HEK293 (cell line): ENCODE measurements around the gene MAP4K2.

Experiments
- CTCF ChIA-PET: fragments of 350-600 bp; formaldehyde crosslinking; extraction: SDS; loops from one replicate; lab custom pipeline; 2021; ENCODE audit warnings: antibody characterized with exemption; lab: Yijun Ruan, JAX
- POLR2A ChIA-PET: fragments of 300-600 bp; formaldehyde crosslinking; extraction: SDS; loops from one replicate; lab custom pipeline; 2020; ENCODE audit warnings: antibody characterized with exemption, inconsistent platforms; lab: Yijun Ruan, JAX
- H3K27ac ChIP-seq: fragments of 200-500 bp; sonication (Bioruptor generic); 2 replicates; pipeline ENCODE4 v1.5.1; 2014; ENCODE audit warnings: low read depth, low read length, control low read depth, inconsistent platforms; ENCODE audit errors: extremely low read depth
- H3K36me3 ChIP-seq, 2 experiments: fragments of 200-500 bp in 1 of 2; sonication (Bioruptor generic) in 1 of 2; 1 replicate in 1 of 2; 2 replicates in 1 of 2; pipeline ENCODE4 v1.5.1; 2014 to 2017; ENCODE audit warnings: inconsistent platforms in 2 of 2, low read length in 2 of 2; ENCODE audit not compliant: control insufficient read depth in 2 of 2, insufficient read depth in 1 of 2
- H3K4me1 ChIP-seq: fragments of 200-500 bp; sonication (Bioruptor generic); 2 replicates; pipeline ENCODE4 v1.5.1; 2014; ENCODE audit warnings: mild to moderate bottlenecking, low read length, inconsistent platforms; ENCODE audit not compliant: control insufficient read depth, insufficient read depth
- H3K4me3 ChIP-seq: 2 replicates; pipeline ENCODE4 v1.5.1; 2011; ENCODE audit warnings: low read depth, mild to moderate bottlenecking, control low read depth, low read length, moderate library complexity
- H3K9me3 ChIP-seq: fragments of 200-500 bp; sonication (Bioruptor generic); 2 replicates; pipeline ENCODE4 v1.5.1; 2014; ENCODE audit warnings: low read depth, low read length, inconsistent platforms; ENCODE audit not compliant: control insufficient read depth, insufficient read depth
- KLF10 ChIP-seq: fragments of 450-650 bp; IDR thresholded peaks from 2 replicates; pipeline ENCODE4 v1.5.1; 2018; ENCODE audit warnings: missing biosample characterization, mild to moderate bottlenecking, missing genetic modification characterization
- KLF9 ChIP-seq: fragments of 450-650 bp; formaldehyde crosslinking; IDR thresholded peaks from 2 replicates; pipeline ENCODE4 v1.5.1; 2016; ENCODE audit warnings: missing biosample characterization, missing genetic modification characterization, low read depth
- PRDM1 ChIP-seq: fragments of 450-650 bp; formaldehyde crosslinking; IDR thresholded peaks from 2 replicates; pipeline ENCODE4; 2016; ENCODE audit warnings: missing biosample characterization, missing genetic modification characterization
- SP2 ChIP-seq: fragments of 450-650 bp; formaldehyde crosslinking; IDR thresholded peaks from 2 replicates; pipeline ENCODE4 v1.5.1; 2016; ENCODE audit warnings: missing biosample characterization, missing genetic modification characterization
- SP3 ChIP-seq: fragments of 450-650 bp; formaldehyde crosslinking; IDR thresholded peaks from 2 replicates; pipeline ENCODE4 v1.5.1; 2016; ENCODE audit warnings: missing biosample characterization, missing genetic modification characterization
- SP7 ChIP-seq: fragments of 450-650 bp; formaldehyde crosslinking; IDR thresholded peaks from 2 replicates; pipeline ENCODE4 v1.5.1; 2016; ENCODE audit warnings: missing biosample characterization, missing genetic modification characterization
- ZBTB7A ChIP-seq: fragments of 450-650 bp; formaldehyde crosslinking; IDR thresholded peaks from 2 replicates; pipeline ENCODE4 v1.5.1; 2016; ENCODE audit warnings: low read depth, missing biosample characterization, missing genetic modification characterization
- ZBTB8A ChIP-seq: fragments of 450-650 bp; formaldehyde crosslinking; IDR thresholded peaks from 2 replicates; pipeline ENCODE4 v1.5.1; 2016; ENCODE audit warnings: missing biosample characterization, missing genetic modification characterization
- ZFP3 ChIP-seq: fragments of 450-650 bp; formaldehyde crosslinking; IDR thresholded peaks from 2 replicates; pipeline ENCODE4 v1.5.1; 2016; ENCODE audit warnings: low read depth, missing biosample characterization, missing genetic modification characterization
- ZFP37 ChIP-seq: fragments of 450-650 bp; formaldehyde crosslinking; IDR thresholded peaks from 2 replicates; pipeline ENCODE4 v1.5.1; 2016; ENCODE audit warnings: missing biosample characterization, missing genetic modification characterization
- ZIC2 ChIP-seq: fragments of 450-650 bp; formaldehyde crosslinking; IDR thresholded peaks from 2 replicates; pipeline ENCODE4 v1.5.1; 2016; ENCODE audit warnings: missing biosample characterization, missing genetic modification characterization
- ZNF121 ChIP-seq: fragments of 450-650 bp; formaldehyde crosslinking; IDR thresholded peaks from 2 replicates; pipeline ENCODE4 v1.5.1; 2016; ENCODE audit warnings: missing biosample characterization, missing genetic modification characterization
- ZNF155 ChIP-seq: fragments of 450-650 bp; formaldehyde crosslinking; IDR thresholded peaks from 2 replicates; pipeline ENCODE4 v1.5.1; 2016; ENCODE audit warnings: missing biosample characterization, missing genetic modification characterization
- ZNF184 ChIP-seq: fragments of 450-650 bp; IDR thresholded peaks from 2 replicates; pipeline ENCODE4 v1.5.1; 2018; ENCODE audit warnings: missing biosample characterization, mild to moderate bottlenecking, missing genetic modification characterization
- ZNF223 ChIP-seq: fragments of 450-650 bp; formaldehyde crosslinking; IDR thresholded peaks from 2 replicates; pipeline ENCODE4 v1.5.1; 2016; ENCODE audit warnings: missing biosample characterization, missing genetic modification characterization
- ZNF302 ChIP-seq: fragments of 450-650 bp; formaldehyde crosslinking; IDR thresholded peaks from 2 replicates; pipeline ENCODE4 v1.5.1; 2016; ENCODE audit warnings: missing biosample characterization, missing genetic modification characterization, low read depth
- ZNF521 ChIP-seq: fragments of 450-650 bp; formaldehyde crosslinking; IDR thresholded peaks from 2 replicates; pipeline ENCODE4 v1.5.1; 2017; ENCODE audit warnings: missing biosample characterization, mild to moderate bottlenecking, missing genetic modification characterization
- ZNF530 ChIP-seq: fragments of 450-650 bp; formaldehyde crosslinking; IDR thresholded peaks from 2 replicates; pipeline ENCODE4 v1.5.1; 2016; ENCODE audit warnings: low read depth, missing biosample characterization, missing genetic modification characterization
- ZNF623 ChIP-seq: fragments of 450-650 bp; formaldehyde crosslinking; IDR thresholded peaks from 2 replicates; pipeline ENCODE4 v1.5.1; 2016; ENCODE audit warnings: missing biosample characterization, missing genetic modification characterization
- ZNF629 ChIP-seq: fragments of 450-650 bp; formaldehyde crosslinking; IDR thresholded peaks from 2 replicates; pipeline ENCODE4 v1.5.1; 2017; ENCODE audit warnings: missing biosample characterization, missing genetic modification characterization
- ZNF664 ChIP-seq: fragments of 450-650 bp; formaldehyde crosslinking; IDR thresholded peaks from 2 replicates; pipeline ENCODE4 v1.5.1; 2016; ENCODE audit warnings: missing biosample characterization, missing genetic modification characterization
- ZNF747 ChIP-seq: fragments of 450-650 bp; formaldehyde crosslinking; IDR thresholded peaks from 2 replicates; pipeline ENCODE4 v1.5.1; 2016; ENCODE audit warnings: missing biosample characterization, missing genetic modification characterization
- ZNF785 ChIP-seq: fragments of 450-650 bp; formaldehyde crosslinking; IDR thresholded peaks from 2 replicates; pipeline ENCODE4 v1.5.1; 2016; ENCODE audit warnings: missing biosample characterization, missing genetic modification characterization
- ZNF792 ChIP-seq: fragments of 450-650 bp; formaldehyde crosslinking; IDR thresholded peaks from 2 replicates; pipeline ENCODE4 v1.5.1; 2016; ENCODE audit warnings: missing biosample characterization, missing genetic modification characterization
- ZSCAN30 ChIP-seq: fragments of 450-650 bp; IDR thresholded peaks from 2 replicates; pipeline ENCODE4 v1.5.1; 2018; ENCODE audit warnings: missing biosample characterization, mild to moderate bottlenecking, missing genetic modification characterization, moderate library complexity
- TF ChIP-seq, protein P1 (sequence below): fragments of 450-650 bp; IDR thresholded peaks from 2 replicates; pipeline ENCODE4 v1.5.1; 2018; ENCODE audit warnings: missing biosample characterization, mild to moderate bottlenecking, missing genetic modification characterization
- TF ChIP-seq, protein P2 (sequence below): fragments of 450-650 bp; formaldehyde crosslinking; IDR thresholded peaks from 2 replicates; pipeline ENCODE4 v1.5.1; 2016; ENCODE audit warnings: missing biosample characterization, missing genetic modification characterization, low read depth
- TF ChIP-seq, protein P3 (sequence below): fragments of 450-650 bp; formaldehyde crosslinking; IDR thresholded peaks from 2 replicates; pipeline ENCODE4 v1.5.1; 2016; ENCODE audit warnings: missing biosample characterization, missing genetic modification characterization
- TF ChIP-seq, protein P4 (sequence below): fragments of 450-650 bp; formaldehyde crosslinking; IDR thresholded peaks from 2 replicates; pipeline ENCODE4 v1.5.1; 2016; ENCODE audit warnings: missing biosample characterization, missing genetic modification characterization
- TF ChIP-seq, protein P5 (sequence below): fragments of 450-650 bp; formaldehyde crosslinking; IDR thresholded peaks from 2 replicates; pipeline ENCODE4 v1.5.1; 2016; ENCODE audit warnings: missing biosample characterization, missing genetic modification characterization

MAP4K2 gene

DNA sequence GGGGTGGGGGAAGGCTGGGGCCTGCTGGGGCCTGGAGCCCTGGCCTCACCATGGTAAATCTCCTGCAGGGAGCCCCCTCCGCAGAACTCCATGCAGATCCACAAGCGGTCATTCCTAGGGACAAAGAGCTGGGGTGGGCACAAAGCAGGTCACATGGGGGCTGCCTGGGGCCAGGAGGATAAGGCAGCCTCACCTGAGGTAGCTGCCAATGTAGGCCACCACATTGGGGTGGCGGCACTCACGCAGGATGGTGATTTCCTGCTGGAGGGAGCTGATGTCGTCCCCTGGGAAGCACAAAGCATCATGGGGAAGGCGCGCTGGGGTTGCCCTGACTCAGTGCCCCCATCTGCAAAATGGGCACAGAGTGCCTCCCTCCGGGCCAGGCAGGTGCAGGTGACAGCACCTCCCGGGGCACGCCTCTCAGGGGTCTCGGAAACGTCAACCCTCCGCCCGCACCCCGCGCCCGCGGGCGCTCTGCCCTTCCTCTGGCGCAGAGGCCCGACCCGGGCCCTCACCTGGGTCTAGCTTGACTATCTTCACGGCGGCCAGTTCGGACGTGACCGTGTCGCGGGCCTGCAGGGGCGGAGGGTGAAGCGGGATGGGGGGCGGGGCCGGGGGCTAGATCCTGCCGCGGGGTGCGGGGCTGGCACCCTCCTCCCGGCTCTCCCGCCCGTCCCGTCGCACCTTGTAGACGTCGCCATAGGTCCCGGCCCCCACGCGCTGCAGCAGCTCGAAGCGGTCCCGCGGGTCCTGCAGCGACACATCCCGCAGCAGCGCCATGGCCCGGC is 450 bp downstream of the MAP4K2 start:
- CTCF ChIA-PET = interaction anchor here (1.1 to 1.3 kb wide), 3 partner anchors 9 to 194 kb away, joined by 3 to 6 read pairs (median 5); no protein-coding TSS in a partner anchor
- POLR2A ChIA-PET = interaction anchor here (0.5 to 2.3 kb wide), 5 partner anchors 11 to 611 kb away, joined by 3 to 24 read pairs (median 3); partner anchors contain the start of genes SAC3D1, SF1 and TM7SF2
- no peak overlapping the region for H3K27ac ChIP-seq
- no peaks in the 10 kb centered on the region for H3K9me3 ChIP-seq
- H3K36me3 ChIP-seq = peaks cover 0 to 47% of the 10 kb centered on the region in 2 experiments; a peak in 1 of 3 replicates
- peaks cover 4% of the 10 kb centered on the region for H3K4me1 ChIP-seq
- H3K4me3 ChIP-seq = peak overlapping the region; percentile 35
- TF ChIP-seq ZNF530 (no peak), KLF9 (tag by site-specific recombination) (peak; percentile 12; the same call in 1 of the 2 replicates), ZNF155 (tag by site-specific recombination) (no peak), KLF10 (tag by site-specific recombination) (no peak), ZFP3 (no peak), ZNF747 (tag by site-specific recombination) (no peak), ZNF223 (tag by site-specific recombination) (no peak), ZNF521 (tag by site-specific recombination) (no peak), ZNF664 (tag by site-specific recombination) (no peak), ZNF623 (tag by site-specific recombination) (no peak), SP2 (tag by site-specific recombination) (no peak), ZNF629 (tag by site-specific recombination) (no peak), ZNF302 (tag by site-specific recombination) (no peak), ZFP37 (no peak), ZNF184 (tag by site-specific recombination) (no peak), PRDM1 (tag by site-specific recombination) (no peak), ZNF121 (tag by site-specific recombination) (no peak), ZBTB7A (tag by site-specific recombination) (0 out of 2 replicates have a peak, but pooled peaks have one; percentile 12), ZIC2 (no peak), SP3 (tag by site-specific recombination) (0 out of 2 replicates have a peak, but pooled peaks have one; percentile 20), ZNF785 (tag by site-specific recombination) (no peak), SP7 (no peak), ZSCAN30 (tag by site-specific recombination) (0 out of 2 replicates have a peak, but pooled peaks have one; percentile 18), ZNF792 (tag by site-specific recombination) (no peak), ZBTB8A (tag by site-specific recombination) (peak; percentile 9)
- TF ChIP-seq, protein P1, sequence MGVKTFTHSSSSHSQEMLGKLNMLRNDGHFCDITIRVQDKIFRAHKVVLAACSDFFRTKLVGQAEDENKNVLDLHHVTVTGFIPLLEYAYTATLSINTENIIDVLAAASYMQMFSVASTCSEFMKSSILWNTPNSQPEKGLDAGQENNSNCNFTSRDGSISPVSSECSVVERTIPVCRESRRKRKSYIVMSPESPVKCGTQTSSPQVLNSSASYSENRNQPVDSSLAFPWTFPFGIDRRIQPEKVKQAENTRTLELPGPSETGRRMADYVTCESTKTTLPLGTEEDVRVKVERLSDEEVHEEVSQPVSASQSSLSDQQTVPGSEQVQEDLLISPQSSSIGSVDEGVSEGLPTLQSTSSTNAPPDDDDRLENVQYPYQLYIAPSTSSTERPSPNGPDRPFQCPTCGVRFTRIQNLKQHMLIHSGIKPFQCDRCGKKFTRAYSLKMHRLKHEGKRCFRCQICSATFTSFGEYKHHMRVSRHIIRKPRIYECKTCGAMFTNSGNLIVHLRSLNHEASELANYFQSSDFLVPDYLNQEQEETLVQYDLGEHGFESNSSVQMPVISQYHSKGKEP (tag by site-specific recombination) = no peak
- TF ChIP-seq, protein P2, sequence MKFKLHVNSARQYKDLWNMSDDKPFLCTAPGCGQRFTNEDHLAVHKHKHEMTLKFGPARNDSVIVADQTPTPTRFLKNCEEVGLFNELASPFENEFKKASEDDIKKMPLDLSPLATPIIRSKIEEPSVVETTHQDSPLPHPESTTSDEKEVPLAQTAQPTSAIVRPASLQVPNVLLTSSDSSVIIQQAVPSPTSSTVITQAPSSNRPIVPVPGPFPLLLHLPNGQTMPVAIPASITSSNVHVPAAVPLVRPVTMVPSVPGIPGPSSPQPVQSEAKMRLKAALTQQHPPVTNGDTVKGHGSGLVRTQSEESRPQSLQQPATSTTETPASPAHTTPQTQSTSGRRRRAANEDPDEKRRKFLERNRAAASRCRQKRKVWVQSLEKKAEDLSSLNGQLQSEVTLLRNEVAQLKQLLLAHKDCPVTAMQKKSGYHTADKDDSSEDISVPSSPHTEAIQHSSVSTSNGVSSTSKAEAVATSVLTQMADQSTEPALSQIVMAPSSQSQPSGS (tag by site-specific recombination) = no peak
- TF ChIP-seq, protein P3, sequence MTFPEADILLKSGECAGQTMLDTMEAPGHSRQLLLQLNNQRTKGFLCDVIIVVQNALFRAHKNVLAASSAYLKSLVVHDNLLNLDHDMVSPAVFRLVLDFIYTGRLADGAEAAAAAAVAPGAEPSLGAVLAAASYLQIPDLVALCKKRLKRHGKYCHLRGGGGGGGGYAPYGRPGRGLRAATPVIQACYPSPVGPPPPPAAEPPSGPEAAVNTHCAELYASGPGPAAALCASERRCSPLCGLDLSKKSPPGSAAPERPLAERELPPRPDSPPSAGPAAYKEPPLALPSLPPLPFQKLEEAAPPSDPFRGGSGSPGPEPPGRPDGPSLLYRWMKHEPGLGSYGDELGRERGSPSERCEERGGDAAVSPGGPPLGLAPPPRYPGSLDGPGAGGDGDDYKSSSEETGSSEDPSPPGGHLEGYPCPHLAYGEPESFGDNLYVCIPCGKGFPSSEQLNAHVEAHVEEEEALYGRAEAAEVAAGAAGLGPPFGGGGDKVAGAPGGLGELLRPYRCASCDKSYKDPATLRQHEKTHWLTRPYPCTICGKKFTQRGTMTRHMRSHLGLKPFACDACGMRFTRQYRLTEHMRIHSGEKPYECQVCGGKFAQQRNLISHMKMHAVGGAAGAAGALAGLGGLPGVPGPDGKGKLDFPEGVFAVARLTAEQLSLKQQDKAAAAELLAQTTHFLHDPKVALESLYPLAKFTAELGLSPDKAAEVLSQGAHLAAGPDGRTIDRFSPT (tag by site-specific recombination) = 0 out of 2 replicates have a peak, but pooled peaks have one; percentile 27
- TF ChIP-seq, protein P4, sequence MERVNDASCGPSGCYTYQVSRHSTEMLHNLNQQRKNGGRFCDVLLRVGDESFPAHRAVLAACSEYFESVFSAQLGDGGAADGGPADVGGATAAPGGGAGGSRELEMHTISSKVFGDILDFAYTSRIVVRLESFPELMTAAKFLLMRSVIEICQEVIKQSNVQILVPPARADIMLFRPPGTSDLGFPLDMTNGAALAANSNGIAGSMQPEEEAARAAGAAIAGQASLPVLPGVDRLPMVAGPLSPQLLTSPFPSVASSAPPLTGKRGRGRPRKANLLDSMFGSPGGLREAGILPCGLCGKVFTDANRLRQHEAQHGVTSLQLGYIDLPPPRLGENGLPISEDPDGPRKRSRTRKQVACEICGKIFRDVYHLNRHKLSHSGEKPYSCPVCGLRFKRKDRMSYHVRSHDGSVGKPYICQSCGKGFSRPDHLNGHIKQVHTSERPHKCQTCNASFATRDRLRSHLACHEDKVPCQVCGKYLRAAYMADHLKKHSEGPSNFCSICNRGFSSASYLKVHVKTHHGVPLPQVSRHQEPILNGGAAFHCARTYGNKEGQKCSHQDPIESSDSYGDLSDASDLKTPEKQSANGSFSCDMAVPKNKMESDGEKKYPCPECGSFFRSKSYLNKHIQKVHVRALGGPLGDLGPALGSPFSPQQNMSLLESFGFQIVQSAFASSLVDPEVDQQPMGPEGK (tag by site-specific recombination) = 0 out of 2 replicates have a peak, but pooled peaks have one; percentile 25
- TF ChIP-seq, protein P5, sequence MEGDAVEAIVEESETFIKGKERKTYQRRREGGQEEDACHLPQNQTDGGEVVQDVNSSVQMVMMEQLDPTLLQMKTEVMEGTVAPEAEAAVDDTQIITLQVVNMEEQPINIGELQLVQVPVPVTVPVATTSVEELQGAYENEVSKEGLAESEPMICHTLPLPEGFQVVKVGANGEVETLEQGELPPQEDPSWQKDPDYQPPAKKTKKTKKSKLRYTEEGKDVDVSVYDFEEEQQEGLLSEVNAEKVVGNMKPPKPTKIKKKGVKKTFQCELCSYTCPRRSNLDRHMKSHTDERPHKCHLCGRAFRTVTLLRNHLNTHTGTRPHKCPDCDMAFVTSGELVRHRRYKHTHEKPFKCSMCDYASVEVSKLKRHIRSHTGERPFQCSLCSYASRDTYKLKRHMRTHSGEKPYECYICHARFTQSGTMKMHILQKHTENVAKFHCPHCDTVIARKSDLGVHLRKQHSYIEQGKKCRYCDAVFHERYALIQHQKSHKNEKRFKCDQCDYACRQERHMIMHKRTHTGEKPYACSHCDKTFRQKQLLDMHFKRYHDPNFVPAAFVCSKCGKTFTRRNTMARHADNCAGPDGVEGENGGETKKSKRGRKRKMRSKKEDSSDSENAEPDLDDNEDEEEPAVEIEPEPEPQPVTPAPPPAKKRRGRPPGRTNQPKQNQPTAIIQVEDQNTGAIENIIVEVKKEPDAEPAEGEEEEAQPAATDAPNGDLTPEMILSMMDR (tag by site-specific recombination) = no peak
